IMR-90 (cell line): ENCODE data around the gene BANP. TPM values are rescaled to one million over a fixed set of nuclear protein-coding genes. Genes with fewer than 3 reads are reported as not detected.

ENCODE experiments used
- ATAC-seq: fragments of 200-7000 bp; cut with Tn5 transposase; 2 replicates; pipeline ENCODE4 v1.9.1; 2020; ENCODE audit warnings: low read depth, mild to moderate bottlenecking, moderate library complexity
- BruUV-seq: library from RNA; stranded (reverse); fragments of 400-500 nt; replicated peaks from 2 replicates; lab custom pipeline; 2021; lab: Mats Ljungman, UMichigan
- CTCF ChIA-PET: fragments of 300-600 bp; formaldehyde crosslinking; extraction: SDS; loops from one replicate; lab custom pipeline; 2021; ENCODE audit warnings: antibody characterized with exemption; lab: Yijun Ruan, JAX
- POLR2A ChIA-PET: fragments of 300-600 bp; sonication (Branson Sonifier 250); formaldehyde crosslinking; loops from one replicate; lab custom pipeline; 2022; ENCODE audit warnings: antibody characterized with exemption; ENCODE audit not compliant: unreplicated experiment; lab: Charles Lee
- DNase-seq: peaks from one replicate; pipeline ENCODE4 v3.0.0; 2013
- H2AFZ ChIP-seq: replicated peaks from 2 replicates; pipeline ENCODE3; 2013; ENCODE audit warnings: low read length, mild to moderate bottlenecking; ENCODE audit not compliant: poor library complexity
- H2AK5ac ChIP-seq: 2 replicates; pipeline ENCODE4 v1.6.1; 2013; ENCODE audit warnings: low read depth, low read length, inconsistent platforms
- H2AK9ac ChIP-seq: replicated peaks from 2 replicates; pipeline ENCODE3; 2013; ENCODE audit warnings: mild to moderate bottlenecking, low read depth, low read length, moderate library complexity; ENCODE audit not compliant: poor library complexity
- H2BK120ac ChIP-seq: 2 replicates; pipeline ENCODE4 v1.6.1; 2013; ENCODE audit warnings: low read depth, low read length, inconsistent platforms
- H2BK15ac ChIP-seq: 3 replicates; pipeline ENCODE4 v1.6.1; 2013; ENCODE audit warnings: low read depth, low read length, inconsistent platforms
- H2BK20ac ChIP-seq: 2 replicates; pipeline ENCODE4 v1.6.1; 2013; ENCODE audit warnings: low read depth, mild to moderate bottlenecking, inconsistent platforms, low read length, moderate library complexity
- H2BK5ac ChIP-seq: 2 replicates; pipeline ENCODE4 v1.6.1; 2013; ENCODE audit warnings: mild to moderate bottlenecking, low read depth, low read length, inconsistent platforms; ENCODE audit not compliant: poor library complexity, severe bottlenecking
- H3K14ac ChIP-seq: replicated peaks from 2 replicates; pipeline ENCODE4 v1.6.1; 2013; ENCODE audit warnings: low read depth, low read length, inconsistent platforms
- H3K18ac ChIP-seq: 2 replicates; pipeline ENCODE4 v1.6.1; 2013; ENCODE audit warnings: low read depth, low read length, control low read depth
- H3K23ac ChIP-seq: 2 replicates; pipeline ENCODE4 v1.6.1; 2013; ENCODE audit warnings: low read depth, low read length, inconsistent platforms
- H3K27ac ChIP-seq: 2 replicates; pipeline ENCODE4 v1.5.1; 2013; ENCODE audit warnings: mild to moderate bottlenecking, control low read depth, low read length; ENCODE audit not compliant: insufficient read depth
- H3K27me3 ChIP-seq: 2 replicates; pipeline ENCODE4 v1.6.1; 2013; ENCODE audit warnings: low read length; ENCODE audit not compliant: control insufficient read depth, insufficient read depth
- H3K36me3 ChIP-seq: 2 replicates; pipeline ENCODE4 v1.6.1; 2013; ENCODE audit warnings: low read length, mixed read lengths; ENCODE audit not compliant: control insufficient read depth, insufficient read depth
- H3K4ac ChIP-seq: 2 replicates; pipeline ENCODE4 v1.6.1; 2013; ENCODE audit warnings: low read depth, low read length, inconsistent platforms
- H3K4me1 ChIP-seq: 2 replicates; pipeline ENCODE4 v1.6.1; 2013; ENCODE audit warnings: low read length, mixed read lengths; ENCODE audit not compliant: control insufficient read depth, insufficient read depth
- H3K4me2 ChIP-seq: 2 replicates; pipeline ENCODE4 v1.6.1; 2013; ENCODE audit warnings: low read depth, mild to moderate bottlenecking, control low read depth, low read length, moderate library complexity
- H3K4me3 ChIP-seq: 2 replicates; pipeline ENCODE4 v1.5.1; 2013; ENCODE audit warnings: low read depth, mild to moderate bottlenecking, control low read depth, low read length, moderate library complexity; ENCODE audit not compliant: insufficient read depth
- H3K56ac ChIP-seq: 2 replicates; pipeline ENCODE4 v1.6.1; 2013; ENCODE audit warnings: low read length, inconsistent platforms; ENCODE audit not compliant: insufficient read depth; ENCODE audit errors: extremely low read depth
- H3K79me1 ChIP-seq, 2 experiments: 2 replicates each; pipeline ENCODE4 v1.6.1; 2013; ENCODE audit warnings: low read length in 2 of 2, inconsistent platforms in 1 of 2, low read depth in 1 of 2
- H3K9ac ChIP-seq: 2 replicates; pipeline ENCODE4 v1.6.1; 2013; ENCODE audit warnings: low read depth, low read length, control low read depth
- H3K9me1 ChIP-seq: 2 replicates; pipeline ENCODE4 v1.6.1; 2013; ENCODE audit warnings: low read length, inconsistent platforms; ENCODE audit not compliant: insufficient read depth
- H3K9me3 ChIP-seq: 2 replicates; pipeline ENCODE4 v1.6.1; 2013; ENCODE audit warnings: low read length; ENCODE audit not compliant: control insufficient read depth, insufficient read depth
- H4K20me1 ChIP-seq: 2 replicates; pipeline ENCODE4 v1.6.1; 2013; ENCODE audit warnings: low read length, inconsistent platforms; ENCODE audit not compliant: insufficient read depth
- H4K5ac ChIP-seq: 2 replicates; pipeline ENCODE4 v1.6.1; 2013; ENCODE audit warnings: mild to moderate bottlenecking, low read depth, low read length, control low read depth
- H4K8ac ChIP-seq, 2 experiments: 2 replicates each; pipeline ENCODE4 v1.6.1; 2013; ENCODE audit warnings: low read depth in 2 of 2, low read length in 2 of 2, control low read depth in 1 of 2, inconsistent platforms in 1 of 2
- H4K91ac ChIP-seq: 2 replicates; pipeline ENCODE4 v1.6.1; 2013; ENCODE audit warnings: low read depth, low read length, inconsistent platforms; ENCODE audit not compliant: insufficient read depth
- MAFK ChIP-seq: IDR thresholded peaks from 2 replicates; pipeline ENCODE4 v1.6.1; 2012; ENCODE audit warnings: low read depth, low read length, improper control_type of control experiment
- MAZ ChIP-seq: IDR thresholded peaks from 2 replicates; pipeline ENCODE4 v1.6.1; 2012; ENCODE audit warnings: low read depth, mild to moderate bottlenecking, low read length, improper control_type of control experiment, moderate library complexity, borderline replicate concordance
- MXI1 ChIP-seq: IDR thresholded peaks from 2 replicates; pipeline ENCODE4 v1.6.1; 2012; ENCODE audit warnings: low read depth, mild to moderate bottlenecking, low read length, moderate library complexity, borderline replicate concordance
- NFE2L2 ChIP-seq: fragments of 150-350 bp; IDR thresholded peaks from 2 replicates; pipeline ENCODE4 v1.6.1; 2016; ENCODE audit warnings: low read depth, mild to moderate bottlenecking, low read length
- POLR2A ChIP-seq: IDR thresholded peaks from 2 replicates; pipeline ENCODE4 v1.6.1; 2012; ENCODE audit warnings: mild to moderate bottlenecking, low read depth, low read length
- RCOR1 ChIP-seq: IDR thresholded peaks from 2 replicates; pipeline ENCODE4 v1.6.1; 2012; ENCODE audit warnings: mild to moderate bottlenecking, low read length, improper control_type of control experiment; ENCODE audit not compliant: insufficient replicate concordance
- WGBS, 2 experiments: methylation state at CpG; one replicate each; pipeline versions ENCODE4 v1.1.5 to v1.1.7; 2013; ENCODE audit warnings: missing lambda C conversion rate in 2 of 2; ENCODE audit not compliant: insufficient read length in 1 of 2; ENCODE audit errors: extremely low coverage in 2 of 2; 5-methylcytosine and 5-hydroxymethylcytosine counted together
- dilution Hi-C: fragments of 300-500 bp; cut with HindIII; formaldehyde crosslinking; loops from one replicate; pipeline ENCODE4 v1.14.3; 2018; ENCODE audit warnings: low sequenced_read_pairs; ENCODE audit not compliant: unreplicated experiment
- in situ Hi-C: fragments of 300-500 bp; cut with MboI; formaldehyde crosslinking; loops from 3 replicates; pipeline ENCODE4 v1.14.3; 2019; ENCODE audit warnings: low sequenced_read_pairs, inconsistent platforms, mixed read lengths
- intact Hi-C: fragments of 100-400 bp; cut with micrococcal nuclease; formaldehyde crosslinking; loops from 2 replicates; pipeline ENCODE4 v1.10.0; 2022
- polyA plus RNA-seq, 3 experiments: library from polyadenylated mRNA; depleted of rRNA; stranded (reverse); fragments of >200 nt; gene quantifications; 2 replicates each; pipeline ENCODE4 v1.2.3, GENCODE V29; 2012; ENCODE audit warnings: low replicate concordance in 1 of 3
- total RNA-seq: library from RNA; depleted of rRNA; stranded (reverse); fragments of >200 nt; gene quantifications from 2 replicates; pipeline ENCODE4 v1.2.3, GENCODE V29; 2012
- TF ChIP-seq, protein P1 (sequence below): fragments of 150-350 bp; IDR thresholded peaks from 2 replicates; pipeline ENCODE4 v1.6.1; 2016; ENCODE audit warnings: low read depth, mild to moderate bottlenecking, low read length, moderate library complexity, borderline replicate concordance

Gene BANP
- total and polyA plus RNA-seq, 2 of the 4 experiments (the other 2 are of a cell fraction), result 17.4 to 17.9 TPM

GRCh38 chr16:88019821-88020515 lies 68.7 kb downstream of the BANP start:
- H2AK9ac ChIP-seq, result no peak overlapping the region
- no peak overlapping the region for H3K4me3 ChIP-seq
- peaks cover 3 to 22% of the 10 kb centered on the region in 2 experiments; a peak in 2 of 4 replicates for H3K79me1 ChIP-seq
- H3K56ac ChIP-seq, result no peak overlapping the region
- H3K18ac ChIP-seq, result no peak overlapping the region
- H2AFZ ChIP-seq, result no peak overlapping the region
- TF ChIP-seq MAFK, result no peak
- no peak for TF ChIP-seq NFE2L2
- TF ChIP-seq, protein P1, sequence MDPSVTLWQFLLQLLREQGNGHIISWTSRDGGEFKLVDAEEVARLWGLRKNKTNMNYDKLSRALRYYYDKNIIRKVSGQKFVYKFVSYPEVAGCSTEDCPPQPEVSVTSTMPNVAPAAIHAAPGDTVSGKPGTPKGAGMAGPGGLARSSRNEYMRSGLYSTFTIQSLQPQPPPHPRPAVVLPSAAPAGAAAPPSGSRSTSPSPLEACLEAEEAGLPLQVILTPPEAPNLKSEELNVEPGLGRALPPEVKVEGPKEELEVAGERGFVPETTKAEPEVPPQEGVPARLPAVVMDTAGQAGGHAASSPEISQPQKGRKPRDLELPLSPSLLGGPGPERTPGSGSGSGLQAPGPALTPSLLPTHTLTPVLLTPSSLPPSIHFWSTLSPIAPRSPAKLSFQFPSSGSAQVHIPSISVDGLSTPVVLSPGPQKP, result no peak
- TF ChIP-seq MAZ, result no peak
- TF ChIP-seq POLR2A, result no peak
- no peak for TF ChIP-seq RCOR1
- no peak for TF ChIP-seq MXI1
- CTCF ChIA-PET, result no interaction called here
- POLR2A ChIA-PET, result no interaction called here
- H3K36me3 ChIP-seq, result peaks cover 9% of the 10 kb centered on the region; the same call in 1 of the 2 replicates
- DNase-seq (no peak), ATAC-seq (no peak)
- peaks cover 10% of the 10 kb centered on the region for H3K4me1 ChIP-seq
- 98% methylated on average over 7 of the region's 23 CpGs; no CpG with 5 or more reads in 1 of the 2 experiments for WGBS, 2 experiments
- no peak overlapping the region for H3K14ac ChIP-seq
- intact Hi-C loops, result loop anchor here (10.0 kb wide), 1 partner anchor 365 kb away; the partner anchor contains the start of gene ZNF469
- H2BK20ac ChIP-seq, result no peak overlapping the region
- H2BK15ac ChIP-seq, result no peak overlapping the region
- H2BK5ac ChIP-seq, result no peak overlapping the region
- no peak overlapping the region for H4K5ac ChIP-seq
- H4K8ac ChIP-seq, result 0 out of 4 replicates have a peak overlapping the region, but pooled peaks of 1 of the 2 experiments have one; percentile 25
- no peak overlapping the region; the same call in 1 of the 2 replicates for H3K4ac ChIP-seq
- 0 out of 2 replicates have a peak, but pooled peaks cover 2% of the 10 kb centered on the region for H3K9me1 ChIP-seq
- no peak overlapping the region for H4K91ac ChIP-seq
- no peak overlapping the region for H2BK120ac ChIP-seq
- in situ Hi-C loops, result no loop called here
- peaks cover 3% of the 10 kb centered on the region; the same call in 1 of the 2 replicates for H4K20me1 ChIP-seq
- no peaks in the 10 kb centered on the region for H3K27me3 ChIP-seq
- no peak overlapping the region for H3K27ac ChIP-seq
- no TSS peak for BruUV-seq
- H3K9ac ChIP-seq, result no peak overlapping the region
- H2AK5ac ChIP-seq, result peak overlapping the region; percentile 50; the same call in 1 of the 2 replicates
- no peaks in the 10 kb centered on the region for H3K9me3 ChIP-seq
- H3K23ac ChIP-seq, result no peak overlapping the region
- H3K4me2 ChIP-seq, result no peak overlapping the region
- dilution Hi-C loops, result no loop called here
